ENCODE results near the gene TMCC2.
A peak's percentile ranks its signal among the peaks of the same experiment; 100 is the strongest.

The TMCC2 gene

GRCh38 chr1:205255941-205256780, 28.4 kb downstream of the TMCC2 start:
- H3K4me3 ChIP-seq (ENCODE audit: low read length) = no peak overlapping the region
- TF ChIP-seq CTCF (conservative IDR thresholded peaks at IDR 0.05; ENCODE audit: low read depth, low read length) = peak; percentile 96
- DNase-seq (ENCODE audit: low read depth) = no peak

GRCh38 chr1:205256951-205257625, 29.3 kb downstream of the TMCC2 start:
- DNase-seq (ENCODE audit: low read depth) = no peak
- no peak for TF ChIP-seq CTCF (conservative IDR thresholded peaks at IDR 0.05; ENCODE audit: low read depth, low read length)
- peak overlapping the region; percentile 35 for H3K4me3 ChIP-seq (ENCODE audit: low read length)

GRCh38 chr1:205257735-205258134, 30.0 kb downstream of the TMCC2 start:
- peak overlapping the region; percentile 35 for H3K4me3 ChIP-seq (ENCODE audit: low read length)
- no peak for DNase-seq (ENCODE audit: low read depth)
- TF ChIP-seq CTCF (conservative IDR thresholded peaks at IDR 0.05; ENCODE audit: low read depth, low read length) = no peak

GRCh38 chr1:205258261-205258691, 30.5 kb downstream of the TMCC2 start:
- no peak for TF ChIP-seq CTCF (conservative IDR thresholded peaks at IDR 0.05; ENCODE audit: low read depth, low read length)
- no peak for DNase-seq (ENCODE audit: low read depth)
- H3K4me3 ChIP-seq (ENCODE audit: low read length) = no peak overlapping the region

- no peak for TF ChIP-seq CTCF (conservative IDR thresholded peaks at IDR 0.05; ENCODE audit: low read depth, low read length)
- no peak overlapping the region for H3K4me3 ChIP-seq (ENCODE audit: low read length)
- no peak for DNase-seq (ENCODE audit: low read depth)
These were observed 31.0 kb downstream of the TMCC2 start for GRCh38 chr1:205258719-205259118.

- TF ChIP-seq CTCF (conservative IDR thresholded peaks at IDR 0.05; ENCODE audit: low read depth, low read length) = no peak
- no peak overlapping the region for H3K4me3 ChIP-seq (ENCODE audit: low read length)
- no peak for DNase-seq (ENCODE audit: low read depth)
These were observed 31.6 kb downstream of the TMCC2 start for GRCh38 chr1:205259324-205259832.
